NCI-H748 (cell line): Measurements from ENCODE around the gene ANKRD52.

Source experiments
- DNase-seq: peaks from one replicate; lab custom pipeline; 2025; ENCODE audit not compliant: unreplicated experiment; lab: John Stamatoyannopoulos, UW

The ANKRD52 gene

DNA sequence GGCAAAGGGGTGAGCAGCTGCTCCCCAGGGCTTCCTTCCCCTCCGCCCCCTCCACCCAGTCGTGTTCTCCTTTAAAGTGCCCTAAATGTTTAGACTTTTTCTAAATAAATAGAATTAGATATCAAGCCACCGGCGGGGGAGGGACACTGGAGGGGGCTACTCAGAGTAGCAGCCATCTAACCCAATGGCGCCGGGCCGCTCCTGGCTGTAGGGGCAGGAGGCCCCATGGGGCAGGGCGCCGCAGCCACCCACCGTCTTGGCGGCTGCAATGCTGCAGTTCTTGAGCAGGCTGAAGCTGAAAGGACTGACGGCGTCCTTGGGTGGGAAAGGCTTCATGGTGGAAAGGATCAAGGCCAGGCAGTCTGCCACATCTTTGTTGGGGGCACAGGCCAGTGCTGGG, 15.2 kb downstream of the ANKRD52 start:
- no peak for DNase-seq

GRCh38 chr12:56241424-56242303, 16.5 kb downstream of the ANKRD52 start:
- no peak for DNase-seq

GRCh38 chr12:56237552-56237951, 20.6 kb downstream of the ANKRD52 start:
- no peak for DNase-seq

GRCh38 chr12:56236985-56237384, 21.2 kb downstream of the ANKRD52 start:
- DNase-seq: no peak

- no peak for DNase-seq
Observed at GRCh38 chr12:56236091-56236490, 22.1 kb downstream of the ANKRD52 start.

DNA sequence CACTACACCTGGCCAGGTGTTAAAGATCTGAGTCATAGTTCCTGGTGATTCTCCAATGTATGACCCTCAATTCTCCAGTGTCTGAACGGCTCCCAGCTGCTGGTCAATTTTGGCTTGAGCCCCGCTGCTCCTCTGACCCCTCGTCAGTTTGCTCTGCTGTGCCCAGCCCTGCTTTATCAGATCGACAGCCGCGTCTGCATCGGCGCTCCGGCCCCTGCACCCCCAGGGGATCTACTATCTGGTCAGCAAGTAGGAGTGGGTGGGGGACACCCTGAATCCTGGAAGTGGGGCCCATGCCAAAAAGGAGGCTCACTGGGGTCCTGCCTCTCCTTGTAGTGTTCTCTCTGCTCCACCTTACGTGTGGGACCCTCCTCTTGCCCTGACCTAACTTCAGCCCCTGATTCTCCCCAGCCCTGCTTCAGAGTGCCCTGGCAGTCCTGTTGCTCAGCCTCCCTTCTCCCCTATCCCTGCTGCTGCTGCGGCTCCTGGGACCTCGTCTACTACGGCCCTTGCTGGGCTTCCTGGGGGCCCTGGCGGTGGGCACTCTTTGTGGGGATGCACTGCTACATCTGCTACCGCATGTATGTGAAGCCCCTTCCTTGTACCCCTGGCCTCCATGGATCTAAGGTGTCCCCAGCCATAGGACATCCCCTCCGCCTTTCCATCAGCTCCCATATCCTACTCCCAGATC, 23.3 kb downstream of the ANKRD52 start:
- DNase-seq: no peak

- DNase-seq: no peak
Observed at GRCh38 chr12:56231184-56231582, 27.0 kb downstream of the ANKRD52 start.

DNA sequence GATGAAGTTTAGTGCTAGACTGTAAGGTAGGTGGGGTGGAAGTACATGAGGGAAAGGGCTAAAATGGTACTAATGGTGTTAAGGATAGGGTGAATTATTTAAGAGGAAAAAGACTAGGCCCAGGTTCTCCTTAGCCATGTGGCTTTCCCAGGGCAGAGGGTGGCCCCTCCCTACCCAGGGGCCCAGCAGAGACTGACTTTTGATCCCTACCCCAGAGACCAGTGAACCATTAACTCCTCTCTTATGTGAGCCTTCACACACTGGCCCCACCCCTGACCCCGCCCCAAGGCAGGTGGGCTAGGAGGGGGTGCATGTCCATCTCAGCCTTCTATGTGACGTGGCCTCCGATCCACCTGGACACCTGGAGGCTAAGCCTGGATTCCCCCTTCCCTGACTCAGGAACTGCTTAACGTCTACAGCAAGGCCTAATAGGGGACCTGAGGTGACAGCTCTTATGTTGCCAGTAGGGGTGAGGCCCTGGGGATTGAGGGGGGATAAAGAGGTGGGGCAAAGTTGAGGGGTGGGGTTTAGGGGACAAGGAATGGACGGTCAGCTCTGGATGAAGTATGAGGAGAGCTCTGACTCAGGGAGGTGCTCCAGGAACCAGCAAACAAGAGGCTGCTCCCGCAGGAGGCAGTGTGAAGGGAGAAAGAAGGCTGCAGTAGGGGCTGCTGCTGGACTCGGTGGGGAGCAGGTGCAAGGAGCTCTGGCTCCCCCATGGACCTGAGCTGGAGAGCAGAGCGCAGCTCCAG, 27.6 kb downstream of the ANKRD52 start:
- no peak for DNase-seq

DNA sequence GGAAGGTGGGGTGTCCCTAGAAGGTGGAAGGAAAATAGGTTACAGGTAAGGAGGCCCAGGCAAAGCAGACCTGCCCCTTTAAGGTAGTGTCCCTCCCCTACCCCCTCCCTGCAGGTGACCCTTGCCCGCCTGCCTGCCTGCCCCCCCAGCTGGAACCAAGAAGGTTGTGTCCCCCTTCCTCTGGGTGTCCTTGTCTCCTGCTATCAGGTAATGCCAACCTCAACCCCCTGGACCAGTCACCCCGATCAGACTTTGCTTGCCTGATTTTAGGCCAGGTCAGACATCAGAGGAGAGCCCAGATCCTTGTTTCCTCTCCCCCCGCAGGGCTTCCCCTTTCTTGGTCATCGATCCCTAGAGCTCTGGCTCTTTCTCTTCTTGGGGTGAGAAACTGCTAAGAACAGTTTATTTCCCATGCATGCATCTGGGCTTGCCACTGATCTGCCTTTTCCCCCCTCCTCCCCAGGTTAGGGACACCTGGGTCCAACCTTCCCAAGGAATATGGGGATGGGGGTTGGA, 28.2 kb downstream of the ANKRD52 start, which contains the start of gene SLC39A5:
Gene SLC39A5, plus strand, starts transcription at position 136 of the 516 bp plus-strand sequence. CDS start 1,224 bp downstream, outside the sequence.
- no peak for DNase-seq

GRCh38 chr12:56229082-56229481, 29.1 kb downstream of the ANKRD52 start:
- DNase-seq: no peak

DNA sequence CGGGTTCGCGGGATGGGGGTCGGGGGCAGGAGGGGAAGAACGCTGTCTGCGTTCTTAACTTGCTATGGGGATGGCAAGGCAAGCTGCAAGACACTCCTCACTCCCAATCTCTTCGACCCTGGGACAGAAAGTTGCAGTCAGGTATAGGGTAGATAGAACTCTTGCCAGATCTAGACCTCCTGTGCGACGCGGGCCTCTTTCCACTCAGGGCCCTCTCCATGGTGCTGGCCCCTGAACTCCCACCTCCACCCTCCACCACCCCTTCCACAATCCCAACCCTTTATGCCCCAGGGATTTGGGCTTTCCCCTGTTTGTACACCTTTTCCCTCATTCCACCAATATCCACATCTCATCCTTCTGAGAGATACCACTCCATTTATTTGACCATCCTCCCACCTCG, 33.2 kb downstream of the ANKRD52 start:
- DNase-seq: no peak

DNA sequence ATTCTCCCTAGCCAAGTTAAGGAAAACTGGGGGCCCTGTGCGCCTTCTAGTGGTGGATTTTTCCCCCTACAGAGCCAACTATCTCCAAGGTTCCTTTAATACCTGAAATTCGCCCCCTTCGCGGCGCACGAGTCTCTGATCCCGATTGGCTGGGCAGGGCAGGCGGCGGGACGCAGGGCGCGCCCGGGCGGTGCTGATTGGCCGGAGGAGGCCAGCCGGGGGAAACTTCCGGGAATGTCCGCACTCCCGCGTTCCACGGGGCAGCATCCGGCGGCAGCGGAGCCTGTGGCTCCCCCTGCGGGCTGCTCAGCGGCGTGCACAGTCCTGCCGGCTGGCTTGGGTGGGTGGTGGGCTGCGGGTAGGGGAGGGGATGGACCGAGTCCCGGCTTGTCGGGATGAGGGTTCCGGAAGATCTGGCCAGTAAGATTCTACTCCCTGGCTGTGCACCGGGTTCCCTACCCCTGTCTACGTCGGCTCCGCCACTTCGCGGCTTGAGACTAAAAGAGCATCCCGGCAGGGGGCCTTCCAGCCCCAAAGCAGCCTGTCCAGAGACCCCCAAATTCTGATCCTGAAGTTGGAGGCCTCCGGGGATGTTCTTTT, 34.0 kb downstream of the ANKRD52 start, which contains the start of gene NABP2:
Gene NABP2, plus strand, starts transcription at position 241 of the 600 bp plus-strand sequence. CDS start 515 bp downstream, outside the sequence.
- DNase-seq: peak; percentile 98

DNA sequence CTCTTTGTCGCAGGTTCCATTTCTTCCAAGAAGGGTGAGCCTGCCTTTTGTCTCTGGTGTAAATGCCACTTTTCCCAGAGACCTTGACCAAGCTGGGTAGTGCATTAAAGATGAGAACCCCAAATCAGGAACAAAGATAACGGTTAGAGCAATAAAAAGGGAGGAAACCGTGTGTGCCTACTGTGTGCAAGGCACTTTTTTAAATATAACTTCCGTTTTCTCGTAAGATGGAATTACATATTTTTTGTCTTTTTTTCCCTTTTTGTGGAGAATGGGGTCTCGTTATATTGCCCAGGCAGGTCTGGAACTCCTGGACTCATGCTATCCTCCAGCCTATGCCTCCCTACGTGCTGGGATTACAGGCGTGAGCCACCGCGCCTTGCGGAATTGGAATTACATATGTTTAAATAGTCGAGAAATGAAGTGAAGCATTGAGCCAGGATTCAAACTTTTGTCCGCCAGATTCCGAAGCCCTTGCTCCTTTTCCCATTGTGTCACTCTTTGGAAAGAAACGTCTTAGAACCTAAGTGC, 34.5 kb downstream of the ANKRD52 start:
- no peak for DNase-seq

DNA sequence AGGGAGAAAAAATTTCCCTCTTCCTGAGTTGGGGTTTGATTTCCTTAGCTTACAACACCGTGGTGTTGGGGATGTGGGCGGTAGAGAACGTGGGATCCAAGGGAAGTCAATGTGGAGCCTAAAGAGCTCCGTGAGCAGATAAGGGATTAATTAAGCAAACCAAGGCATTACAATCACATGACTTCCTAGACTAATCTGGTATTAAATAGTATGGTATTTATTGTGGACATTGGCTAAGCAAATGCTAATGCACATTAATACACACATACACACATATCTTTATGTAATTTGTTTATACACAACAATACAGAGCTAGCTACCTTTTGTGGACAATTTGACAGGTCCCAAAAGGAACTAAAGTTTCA, 35.7 kb downstream of the ANKRD52 start:
- DNase-seq: no peak

DNA sequence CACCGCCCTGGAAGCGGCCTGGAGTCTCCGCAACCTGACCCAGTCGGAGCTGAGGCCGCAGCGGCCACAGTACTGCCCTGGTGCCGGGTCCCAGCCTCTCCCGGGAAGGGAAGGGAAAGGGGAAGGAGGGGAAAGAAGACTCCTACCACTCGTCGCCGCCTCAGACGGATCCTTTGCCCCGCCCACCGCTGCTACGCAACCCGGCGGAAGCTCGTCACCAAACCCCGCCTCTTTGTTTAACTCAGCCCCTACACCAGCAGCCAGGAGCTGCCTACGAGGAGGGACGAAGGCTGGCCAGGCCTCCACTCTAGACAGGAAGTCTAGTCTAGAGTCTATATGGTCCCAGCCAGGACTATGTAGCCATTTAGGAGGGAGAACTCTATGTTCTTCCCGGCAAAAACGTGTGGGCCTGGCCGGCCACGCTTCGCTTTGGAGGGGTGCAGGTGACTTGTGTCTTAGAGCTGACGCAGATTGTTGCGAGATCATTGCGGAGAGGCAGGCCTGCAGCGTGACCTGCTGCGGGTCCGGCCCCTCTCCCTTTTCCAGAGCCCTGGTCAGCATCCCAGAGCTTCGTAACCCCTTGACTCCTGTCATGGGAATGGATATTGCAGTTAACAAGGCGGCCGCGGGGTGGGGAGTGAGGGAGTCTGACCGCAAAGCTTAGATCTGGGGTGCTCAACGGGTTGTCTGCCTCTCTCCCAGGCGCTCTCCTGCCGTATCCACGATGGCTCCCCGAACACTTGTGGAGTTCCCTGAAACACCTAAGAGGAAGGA, 36.2 kb downstream of the ANKRD52 start, which contains the start of gene RNF41:
Gene RNF41, minus strand, starts transcription at position 166 of the 774 bp plus-strand sequence. CDS start 7,875 bp downstream, outside the sequence.
- peak; percentile 98 for DNase-seq

- peak; percentile 54 for DNase-seq
Observed at GRCh38 chr12:56221232-56221756, 36.9 kb downstream of the ANKRD52 start.

DNA sequence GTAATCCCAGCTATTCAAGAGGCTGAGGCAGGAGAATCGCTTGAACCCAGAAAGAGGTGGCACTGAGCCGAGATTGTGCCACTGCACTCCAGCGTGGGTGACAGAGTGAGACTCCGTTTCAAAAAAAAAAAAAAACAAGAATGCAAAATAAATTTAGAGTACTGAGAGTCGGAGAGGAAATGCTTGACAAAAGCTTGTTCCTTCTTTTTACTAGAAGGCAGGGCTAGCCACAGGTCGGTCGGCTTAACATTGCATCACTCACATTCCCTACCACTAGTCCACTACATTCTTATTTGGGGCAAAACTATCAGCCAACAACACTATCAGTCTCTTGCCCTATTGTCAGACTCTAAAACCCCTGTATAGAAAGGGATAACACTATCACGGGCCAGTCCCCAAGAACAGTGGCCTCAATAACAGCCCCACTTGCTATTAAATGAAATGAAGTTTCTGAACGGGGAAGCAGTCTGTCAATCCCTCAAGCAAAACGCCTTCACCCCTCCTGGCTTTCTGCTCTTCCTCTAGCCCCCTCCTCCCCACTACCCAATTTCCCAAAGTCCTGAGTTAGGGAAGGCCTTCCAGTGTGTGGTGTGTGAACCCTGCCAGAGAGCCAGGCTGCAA, 37.5 kb downstream of the ANKRD52 start:
- no peak for DNase-seq

DNA sequence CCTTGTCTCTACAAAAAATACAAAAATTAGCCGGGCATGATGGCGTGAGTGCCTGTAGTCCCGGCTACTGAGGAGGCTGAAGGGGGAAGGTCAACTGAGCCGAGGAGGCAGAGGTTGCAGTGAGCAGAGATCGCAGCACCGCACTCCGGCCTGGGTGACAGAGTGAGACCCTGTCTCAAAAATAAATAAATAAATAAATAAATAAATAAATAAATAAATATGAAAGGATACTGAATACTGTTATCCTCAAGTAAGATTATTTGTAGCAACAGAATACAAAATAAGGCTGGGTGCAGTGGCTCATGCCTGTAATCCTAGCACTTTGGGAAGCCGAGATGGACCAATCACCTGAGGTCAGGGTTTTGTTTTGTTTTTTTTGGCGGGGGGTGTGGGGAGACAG, 38.3 kb downstream of the ANKRD52 start:
- no peak for DNase-seq

GRCh38 chr12:56216461-56216860, 41.7 kb downstream of the ANKRD52 start:
- no peak for DNase-seq
